HCT116 (cell line): ENCODE results near the gene PDSS2.

Source experiments
- CEBPB ChIP-seq: IDR thresholded peaks from 2 replicates; pipeline ENCODE4 v1.6.1; 2012; ENCODE audit warnings: low read depth
- EZH2 ChIP-seq: fragments of 200-600 bp; sonication (generic); IDR thresholded peaks from 2 replicates; pipeline ENCODE4 v1.6.1; 2017; ENCODE audit warnings: antibody characterized with exemption, mixed run types
- EZH2phosphoT487 ChIP-seq: fragments of 200-600 bp; IDR thresholded peaks from 2 replicates; pipeline ENCODE4 v1.6.1; 2018; ENCODE audit warnings: antibody characterized with exemption, borderline replicate concordance
- POLR2A ChIP-seq: IDR thresholded peaks from 2 replicates; pipeline ENCODE4 v1.7.0; 2011; ENCODE audit warnings: borderline replicate concordance; ENCODE audit not compliant: insufficient read depth, insufficient read length; ENCODE audit errors: extremely low read depth
- SP1 ChIP-seq: IDR thresholded peaks from 2 replicates; pipeline ENCODE4 v1.6.1; 2012; ENCODE audit warnings: low read depth
- ZNF274 ChIP-seq: fragments of 200-500 bp; sonication (Bioruptor generic); IDR thresholded peaks from 2 replicates; pipeline ENCODE4 v1.6.1; 2014; ENCODE audit warnings: mild to moderate bottlenecking, low read depth, low read length, inconsistent platforms
- TF ChIP-seq, protein P1 (sequence below), 3 experiments: fragments of 200-600 bp in 1 of 3; sonication (generic) in 1 of 3; IDR thresholded peaks in 2 of 3; conservative IDR thresholded peaks in 1 of 3; 2 replicates each; pipeline ENCODE4 v1.5.1; 2012 to 2017; ENCODE audit warnings: low read depth in 2 of 3, low read length in 2 of 3, antibody characterized with exemption in 1 of 3, borderline replicate concordance in 1 of 3, control low read depth in 1 of 3, mild to moderate bottlenecking in 1 of 3, mixed read lengths in 1 of 3, mixed run types in 1 of 3, moderate library complexity in 1 of 3; ENCODE audit not compliant: insufficient read depth in 1 of 3
- TF ChIP-seq, protein P2 (sequence below): IDR thresholded peaks from 2 replicates; pipeline ENCODE4 v1.6.1; 2012
- TF ChIP-seq, protein P3 (sequence below): IDR thresholded peaks from 2 replicates; pipeline ENCODE4 v1.6.1; 2012
- TF ChIP-seq, protein P4 (sequence below): IDR thresholded peaks from 2 replicates; pipeline ENCODE4 v1.6.1; 2012; ENCODE audit warnings: low read depth

DNA sequence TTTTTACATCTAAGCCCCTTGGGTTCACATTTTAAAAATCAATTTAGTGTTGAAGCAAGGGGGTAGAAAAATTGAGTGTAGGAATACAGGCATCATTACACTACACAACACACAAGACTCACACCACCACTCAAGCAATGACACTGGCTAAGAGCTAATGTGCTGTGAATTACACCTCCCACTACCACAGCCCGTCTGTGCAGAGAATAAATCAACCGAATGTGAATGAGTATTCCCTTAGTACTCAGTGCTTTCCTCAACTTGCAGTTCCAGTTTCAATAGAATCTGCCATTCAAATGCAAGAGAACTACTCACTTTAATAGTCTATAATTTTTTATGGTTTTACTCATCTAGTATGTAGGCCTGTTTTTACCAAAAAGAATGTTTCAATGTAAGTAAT, 114.4 kb downstream of the PDSS2 start:
- TF ChIP-seq, protein P1, sequence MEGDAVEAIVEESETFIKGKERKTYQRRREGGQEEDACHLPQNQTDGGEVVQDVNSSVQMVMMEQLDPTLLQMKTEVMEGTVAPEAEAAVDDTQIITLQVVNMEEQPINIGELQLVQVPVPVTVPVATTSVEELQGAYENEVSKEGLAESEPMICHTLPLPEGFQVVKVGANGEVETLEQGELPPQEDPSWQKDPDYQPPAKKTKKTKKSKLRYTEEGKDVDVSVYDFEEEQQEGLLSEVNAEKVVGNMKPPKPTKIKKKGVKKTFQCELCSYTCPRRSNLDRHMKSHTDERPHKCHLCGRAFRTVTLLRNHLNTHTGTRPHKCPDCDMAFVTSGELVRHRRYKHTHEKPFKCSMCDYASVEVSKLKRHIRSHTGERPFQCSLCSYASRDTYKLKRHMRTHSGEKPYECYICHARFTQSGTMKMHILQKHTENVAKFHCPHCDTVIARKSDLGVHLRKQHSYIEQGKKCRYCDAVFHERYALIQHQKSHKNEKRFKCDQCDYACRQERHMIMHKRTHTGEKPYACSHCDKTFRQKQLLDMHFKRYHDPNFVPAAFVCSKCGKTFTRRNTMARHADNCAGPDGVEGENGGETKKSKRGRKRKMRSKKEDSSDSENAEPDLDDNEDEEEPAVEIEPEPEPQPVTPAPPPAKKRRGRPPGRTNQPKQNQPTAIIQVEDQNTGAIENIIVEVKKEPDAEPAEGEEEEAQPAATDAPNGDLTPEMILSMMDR (IDR thresholded peaks at IDR 0.05 in 2 of 3, conservative IDR thresholded peaks at IDR 0.05 in 1 of 3; ENCODE audit: borderline replicate concordance in 1 of 3, insufficient read depth in 1 of 3, low read depth in 2 of 3, low read length in 2 of 3) = no peak
- TF ChIP-seq SP1 (no peak), EZH2phosphoT487 (no peak), EZH2 (no peak), CEBPB (no peak), ZNF274 (no peak), POLR2A (no peak)
- TF ChIP-seq, protein P2, sequence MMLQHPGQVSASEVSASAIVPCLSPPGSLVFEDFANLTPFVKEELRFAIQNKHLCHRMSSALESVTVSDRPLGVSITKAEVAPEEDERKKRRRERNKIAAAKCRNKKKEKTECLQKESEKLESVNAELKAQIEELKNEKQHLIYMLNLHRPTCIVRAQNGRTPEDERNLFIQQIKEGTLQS = no peak
- TF ChIP-seq, protein P3, sequence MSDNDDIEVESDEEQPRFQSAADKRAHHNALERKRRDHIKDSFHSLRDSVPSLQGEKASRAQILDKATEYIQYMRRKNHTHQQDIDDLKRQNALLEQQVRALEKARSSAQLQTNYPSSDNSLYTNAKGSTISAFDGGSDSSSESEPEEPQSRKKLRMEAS = no peak
- TF ChIP-seq, protein P4, sequence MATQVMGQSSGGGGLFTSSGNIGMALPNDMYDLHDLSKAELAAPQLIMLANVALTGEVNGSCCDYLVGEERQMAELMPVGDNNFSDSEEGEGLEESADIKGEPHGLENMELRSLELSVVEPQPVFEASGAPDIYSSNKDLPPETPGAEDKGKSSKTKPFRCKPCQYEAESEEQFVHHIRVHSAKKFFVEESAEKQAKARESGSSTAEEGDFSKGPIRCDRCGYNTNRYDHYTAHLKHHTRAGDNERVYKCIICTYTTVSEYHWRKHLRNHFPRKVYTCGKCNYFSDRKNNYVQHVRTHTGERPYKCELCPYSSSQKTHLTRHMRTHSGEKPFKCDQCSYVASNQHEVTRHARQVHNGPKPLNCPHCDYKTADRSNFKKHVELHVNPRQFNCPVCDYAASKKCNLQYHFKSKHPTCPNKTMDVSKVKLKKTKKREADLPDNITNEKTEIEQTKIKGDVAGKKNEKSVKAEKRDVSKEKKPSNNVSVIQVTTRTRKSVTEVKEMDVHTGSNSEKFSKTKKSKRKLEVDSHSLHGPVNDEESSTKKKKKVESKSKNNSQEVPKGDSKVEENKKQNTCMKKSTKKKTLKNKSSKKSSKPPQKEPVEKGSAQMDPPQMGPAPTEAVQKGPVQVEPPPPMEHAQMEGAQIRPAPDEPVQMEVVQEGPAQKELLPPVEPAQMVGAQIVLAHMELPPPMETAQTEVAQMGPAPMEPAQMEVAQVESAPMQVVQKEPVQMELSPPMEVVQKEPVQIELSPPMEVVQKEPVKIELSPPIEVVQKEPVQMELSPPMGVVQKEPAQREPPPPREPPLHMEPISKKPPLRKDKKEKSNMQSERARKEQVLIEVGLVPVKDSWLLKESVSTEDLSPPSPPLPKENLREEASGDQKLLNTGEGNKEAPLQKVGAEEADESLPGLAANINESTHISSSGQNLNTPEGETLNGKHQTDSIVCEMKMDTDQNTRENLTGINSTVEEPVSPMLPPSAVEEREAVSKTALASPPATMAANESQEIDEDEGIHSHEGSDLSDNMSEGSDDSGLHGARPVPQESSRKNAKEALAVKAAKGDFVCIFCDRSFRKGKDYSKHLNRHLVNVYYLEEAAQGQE = no peak
